ENCODE results near the gene MGA.

MGA gene

GRCh38 chr15:41790169-41790568 lies 130.0 kb downstream of the MGA start:
- H3K4me1 ChIP-seq (ENCODE audit: control insufficient read depth, low read length), result peaks cover 38% of the 10 kb centered on the region

GRCh38 chr15:41790756-41791546 lies 130.7 kb downstream of the MGA start:
- H3K36me3 ChIP-seq (ENCODE audit: control insufficient read depth, low read length), result no peaks in the 10 kb centered on the region
- peak overlapping the region; percentile 6; the same call in 1 of the 2 replicates for H3K4me3 ChIP-seq (ENCODE audit: low read length)
- no peaks in the 10 kb centered on the region for H3K79me2 ChIP-seq (ENCODE audit: control insufficient read depth, low read length)
- H3K4me2 ChIP-seq (ENCODE audit: low read length), result peak overlapping the region; percentile 31
- H4K20me1 ChIP-seq (ENCODE audit: control insufficient read depth, insufficient read depth, low read depth, low read length), result no peaks in the 10 kb centered on the region
- H3F3A ChIP-seq (ENCODE audit: control insufficient read depth, insufficient read depth), result 0 out of 2 replicates have a peak, but pooled peaks cover 2% of the 10 kb centered on the region
- no peak overlapping the region for H3K27ac ChIP-seq (ENCODE audit: low read depth, low read length)
- no peaks in the 10 kb centered on the region for H3K9me3 ChIP-seq (ENCODE audit: control insufficient read depth, insufficient read depth, low read length)
- TF ChIP-seq EZH2phosphoT487 (IDR thresholded peaks at IDR 0.05; ENCODE audit: borderline replicate concordance, low read length), result no peak
- no peak for TF ChIP-seq CTCF (IDR thresholded peaks at IDR 0.05; ENCODE audit: low read depth, low read length, poor library complexity, severe bottlenecking)
- no peaks in the 10 kb centered on the region for H3K9me2 ChIP-seq (replicated peaks; ENCODE audit: control insufficient read depth, low read length)
- peaks cover 44% of the 10 kb centered on the region for H3K4me1 ChIP-seq (ENCODE audit: control insufficient read depth, low read length)
- no peaks in the 10 kb centered on the region for H3K27me3 ChIP-seq (ENCODE audit: control insufficient read depth, low read length)

More at GRCh38 chr15:41790169-41790568, 130.0 kb downstream of the MGA start:
- H3K79me2 ChIP-seq (ENCODE audit: control insufficient read depth, low read length), result no peaks in the 10 kb centered on the region
- H3F3A ChIP-seq (ENCODE audit: control insufficient read depth, insufficient read depth), result 0 out of 2 replicates have a peak, but pooled peaks cover 1% of the 10 kb centered on the region
- no peaks in the 10 kb centered on the region for H3K9me2 ChIP-seq (replicated peaks; ENCODE audit: control insufficient read depth, low read length)
- no peaks in the 10 kb centered on the region for H3K36me3 ChIP-seq (ENCODE audit: control insufficient read depth, low read length)
- no peaks in the 10 kb centered on the region for H3K27me3 ChIP-seq (ENCODE audit: control insufficient read depth, low read length)
- TF ChIP-seq CTCF (IDR thresholded peaks at IDR 0.05; ENCODE audit: low read depth, low read length, poor library complexity, severe bottlenecking) (no peak), EZH2phosphoT487 (IDR thresholded peaks at IDR 0.05; ENCODE audit: borderline replicate concordance, low read length) (no peak)
- H3K4me2 ChIP-seq (ENCODE audit: low read length), result no peak overlapping the region
- H3K27ac ChIP-seq (ENCODE audit: low read depth, low read length), result no peak overlapping the region
- H3K4me3 ChIP-seq (ENCODE audit: low read length), result no peak overlapping the region
- no peaks in the 10 kb centered on the region for H4K20me1 ChIP-seq (ENCODE audit: control insufficient read depth, insufficient read depth, low read depth, low read length)
- no peaks in the 10 kb centered on the region for H3K9me3 ChIP-seq (ENCODE audit: control insufficient read depth, insufficient read depth, low read length)

GRCh38 chr15:41791547-41791937 lies 131.3 kb downstream of the MGA start:
- Histone ChIP-seq H3K4me3 (ENCODE audit: low read length) (peak overlapping the region; percentile 6; the same call in 1 of the 2 replicates), H3F3A (ENCODE audit: control insufficient read depth, insufficient read depth) (0 out of 2 replicates have a peak, but pooled peaks cover 2% of the 10 kb centered on the region), H3K4me1 (ENCODE audit: control insufficient read depth, low read length) (peaks cover 50% of the 10 kb centered on the region), H3K9me2 (replicated peaks; ENCODE audit: control insufficient read depth, low read length) (no peaks in the 10 kb centered on the region), H3K36me3 (ENCODE audit: control insufficient read depth, low read length) (no peaks in the 10 kb centered on the region), H4K20me1 (ENCODE audit: control insufficient read depth, insufficient read depth, low read depth, low read length) (no peaks in the 10 kb centered on the region), H3K79me2 (ENCODE audit: control insufficient read depth, low read length) (no peaks in the 10 kb centered on the region), H3K27me3 (ENCODE audit: control insufficient read depth, low read length) (no peaks in the 10 kb centered on the region), H3K27ac (ENCODE audit: low read depth, low read length) (no peak overlapping the region), H3K9me3 (ENCODE audit: control insufficient read depth, insufficient read depth, low read length) (no peaks in the 10 kb centered on the region), H3K4me2 (ENCODE audit: low read length) (peak overlapping the region; percentile 31)
- TF ChIP-seq EZH2phosphoT487 (IDR thresholded peaks at IDR 0.05; ENCODE audit: borderline replicate concordance, low read length) (no peak), CTCF (IDR thresholded peaks at IDR 0.05; ENCODE audit: low read depth, low read length, poor library complexity, severe bottlenecking) (no peak)

Measured in DOHH2 (cell line).